SJCRH30 (cell line): ENCODE data around the gene WARS2. TPM values are rescaled to one million over a fixed set of nuclear protein-coding genes. Genes with fewer than 3 reads are reported as not detected.

Source experiments
- DNase-seq, 2 experiments: peaks; one replicate each; pipeline ENCODE4 v3.0.0-alpha.2; 2015 to 2020
- H3K27ac ChIP-seq: fragments of 250-450 bp; sonication (Bioruptor Pico); 2 replicates; pipeline ENCODE4 v1.5.1; 2020; ENCODE audit warnings: mild to moderate bottlenecking, moderate library complexity
- H3K27me3 ChIP-seq: fragments of 250-450 bp; sonication (Bioruptor Pico); 2 replicates; pipeline ENCODE4 v1.5.1; 2020; ENCODE audit warnings: mild to moderate bottlenecking, moderate library complexity
- H3K36me3 ChIP-seq: fragments of 250-450 bp; sonication (Bioruptor Pico); 2 replicates; pipeline ENCODE4 v1.5.1; 2020; ENCODE audit warnings: mild to moderate bottlenecking, moderate library complexity
- H3K4me1 ChIP-seq: fragments of 250-450 bp; sonication (Bioruptor Pico); 2 replicates; pipeline ENCODE4 v1.5.1; 2020; ENCODE audit warnings: mild to moderate bottlenecking, moderate library complexity
- H3K4me3 ChIP-seq: fragments of 250-450 bp; sonication (Bioruptor Pico); 2 replicates; pipeline ENCODE4 v1.5.1; 2020; ENCODE audit warnings: mild to moderate bottlenecking, moderate library complexity
- H3K9me3 ChIP-seq: fragments of 250-450 bp; sonication (Bioruptor Pico); replicated peaks from 2 replicates; pipeline ENCODE4 v1.5.1; 2020; ENCODE audit warnings: mild to moderate bottlenecking, moderate library complexity
- total RNA-seq: library from RNA; depleted of rRNA; stranded (reverse); fragments of >200 nt; shearing (Covaris generic); gene quantifications from 2 replicates; pipeline ENCODE4 v1.2.3, GENCODE V29; 2014

WARS2 gene
- total RNA-seq, 1 experiment from 2014 or later = 24.5 TPM

DNA sequence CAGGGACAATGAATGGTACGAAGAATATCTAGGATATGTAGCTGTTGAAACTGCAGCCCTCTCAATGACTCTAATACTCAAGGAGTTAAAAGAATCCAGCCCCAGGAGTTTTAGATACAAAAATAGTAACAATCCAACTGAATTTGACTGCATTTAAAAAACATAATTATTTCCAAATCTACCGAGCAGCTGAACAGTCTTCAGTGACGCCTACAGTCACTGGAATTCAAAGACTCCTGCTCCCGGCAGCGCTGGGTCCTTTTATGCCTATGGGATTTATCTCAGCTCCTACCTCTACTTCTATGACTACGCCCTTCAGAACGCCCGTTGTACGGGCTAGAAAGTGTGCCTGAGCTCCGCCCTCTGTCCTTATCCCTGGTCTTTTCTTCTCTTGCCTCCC, 55.7 kb downstream of the WARS2 start:
- no peak for DNase-seq
- H3K36me3 ChIP-seq = no peaks in the 10 kb centered on the region
- no peaks in the 10 kb centered on the region for H3K9me3 ChIP-seq
- no peaks in the 10 kb centered on the region for H3K27me3 ChIP-seq
- H3K4me3 ChIP-seq = no peak overlapping the region
- H3K4me1 ChIP-seq = peaks cover 17% of the 10 kb centered on the region
- H3K27ac ChIP-seq = no peak overlapping the region

DNA sequence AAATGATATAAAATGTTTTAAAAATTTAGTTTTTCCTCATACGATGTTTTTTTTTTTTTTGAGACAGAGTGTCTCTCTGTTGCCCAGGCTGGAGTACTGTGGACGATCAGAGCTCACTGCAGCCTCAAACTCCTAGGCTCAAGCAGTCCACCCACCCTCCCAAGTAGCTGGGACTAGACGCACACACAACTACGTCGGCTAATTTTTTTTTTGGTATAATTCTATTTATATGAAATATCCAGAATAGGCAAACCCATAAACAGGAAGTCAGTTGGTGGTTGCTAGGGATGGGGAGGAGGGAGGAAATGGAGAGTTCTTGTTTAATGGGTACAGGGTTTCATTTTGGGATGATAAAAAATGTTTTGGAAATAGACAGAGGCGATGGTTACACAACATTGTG, 56.5 kb downstream of the WARS2 start:
- Histone ChIP-seq H3K4me3 (no peak overlapping the region), H3K36me3 (no peaks in the 10 kb centered on the region), H3K9me3 (0 out of 2 replicates have a peak, but pooled peaks cover 2% of the 10 kb centered on the region), H3K27ac (no peak overlapping the region), H3K4me1 (peaks cover 20% of the 10 kb centered on the region), H3K27me3 (no peaks in the 10 kb centered on the region)
- no peak for DNase-seq

GRCh38 chr1:119083479-119083878, 57.0 kb downstream of the WARS2 start:
- H3K36me3 ChIP-seq = no peaks in the 10 kb centered on the region
- H3K27ac ChIP-seq = no peak overlapping the region
- H3K9me3 ChIP-seq = 0 out of 2 replicates have a peak, but pooled peaks cover 4% of the 10 kb centered on the region
- H3K4me1 ChIP-seq = peaks cover 20% of the 10 kb centered on the region
- no peak for DNase-seq
- no peaks in the 10 kb centered on the region for H3K27me3 ChIP-seq
- no peak overlapping the region for H3K4me3 ChIP-seq

GRCh38 chr1:119081700-119082099, 58.8 kb downstream of the WARS2 start:
- H3K9me3 ChIP-seq = 0 out of 2 replicates have a peak, but pooled peaks cover 4% of the 10 kb centered on the region
- no peaks in the 10 kb centered on the region for H3K36me3 ChIP-seq
- no peak for DNase-seq

GRCh38 chr1:119081267-119081666, 59.2 kb downstream of the WARS2 start:
- Histone ChIP-seq H3K9me3 (0 out of 2 replicates have a peak, but pooled peaks cover 4% of the 10 kb centered on the region), H3K4me3 (no peak overlapping the region), H3K4me1 (peaks cover 20% of the 10 kb centered on the region), H3K27ac (peak overlapping the region; percentile 24), H3K27me3 (no peaks in the 10 kb centered on the region), H3K36me3 (no peaks in the 10 kb centered on the region)
- DNase-seq = peak in 1 of 2 experiments; percentile 34

More at GRCh38 chr1:119081700-119082099, 58.8 kb downstream of the WARS2 start:
- no peak overlapping the region for H3K4me3 ChIP-seq
- H3K27me3 ChIP-seq = no peaks in the 10 kb centered on the region
- H3K27ac ChIP-seq = no peak overlapping the region
- H3K4me1 ChIP-seq = peaks cover 20% of the 10 kb centered on the region

DNA sequence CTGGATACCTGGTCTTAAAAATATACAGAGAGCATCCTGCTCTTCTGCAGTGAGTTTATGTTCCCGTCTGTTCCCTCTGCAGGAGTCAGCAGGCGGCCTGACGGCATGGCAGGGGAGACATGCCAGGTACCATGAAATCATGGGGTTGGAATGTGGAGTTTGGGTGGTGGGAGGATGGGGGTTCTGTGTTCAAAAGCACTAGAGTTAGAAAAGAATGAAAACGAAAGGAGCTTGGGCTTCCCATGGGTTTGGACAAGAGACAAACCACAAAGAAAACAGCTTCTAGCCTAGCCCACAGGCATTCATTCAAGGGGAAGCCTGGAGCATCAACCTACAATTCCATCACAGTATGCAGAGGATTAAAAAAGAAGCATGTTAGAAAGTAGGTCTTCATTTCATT, 59.9 kb downstream of the WARS2 start:
- H3K4me1 ChIP-seq = peaks cover 20% of the 10 kb centered on the region
- H3K27me3 ChIP-seq = no peaks in the 10 kb centered on the region
- H3K9me3 ChIP-seq = 0 out of 2 replicates have a peak, but pooled peaks cover 4% of the 10 kb centered on the region
- 0 out of 2 replicates have a peak, but pooled peaks cover 2% of the 10 kb centered on the region for H3K36me3 ChIP-seq
- peak overlapping the region; percentile 24 for H3K27ac ChIP-seq
- H3K4me3 ChIP-seq = peak overlapping the region; percentile 15; the same call in 1 of the 2 replicates
- peak; percentile 79 to 81 for DNase-seq

DNA sequence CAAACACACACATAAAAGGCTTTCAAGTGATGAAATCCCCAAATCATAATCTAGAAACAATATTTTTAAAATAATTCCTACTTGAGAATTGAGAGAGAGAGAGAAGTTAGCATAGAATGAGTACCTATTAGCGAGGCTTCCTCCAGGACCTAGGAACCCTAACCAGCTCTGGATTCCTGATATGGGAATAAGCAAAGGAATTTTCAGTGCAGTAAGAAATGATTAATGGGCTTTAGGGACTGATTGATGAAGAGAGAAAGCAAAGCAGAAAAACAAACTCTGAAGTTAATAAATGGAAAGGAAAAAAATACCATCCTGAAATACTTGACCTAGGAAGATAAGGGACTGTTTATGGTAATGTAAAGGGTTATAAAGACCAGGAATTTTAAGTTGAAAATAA, 60.6 kb downstream of the WARS2 start:
- Histone ChIP-seq H3K9me3 (0 out of 2 replicates have a peak, but pooled peaks cover 4% of the 10 kb centered on the region), H3K4me1 (peaks cover 20% of the 10 kb centered on the region), H3K27ac (peak overlapping the region; percentile 24), H3K4me3 (no peak overlapping the region), H3K36me3 (0 out of 2 replicates have a peak, but pooled peaks cover 2% of the 10 kb centered on the region), H3K27me3 (no peaks in the 10 kb centered on the region)
- DNase-seq = no peak

GRCh38 chr1:119075614-119076013, 64.8 kb downstream of the WARS2 start:
- peaks cover 11% of the 10 kb centered on the region for H3K4me1 ChIP-seq
- peaks cover 7% of the 10 kb centered on the region; the same call in 1 of the 2 replicates for H3K9me3 ChIP-seq
- H3K36me3 ChIP-seq = peaks cover 5% of the 10 kb centered on the region
- no peaks in the 10 kb centered on the region for H3K27me3 ChIP-seq
- H3K27ac ChIP-seq = no peak overlapping the region
- DNase-seq = no peak
- no peak overlapping the region for H3K4me3 ChIP-seq

DNA sequence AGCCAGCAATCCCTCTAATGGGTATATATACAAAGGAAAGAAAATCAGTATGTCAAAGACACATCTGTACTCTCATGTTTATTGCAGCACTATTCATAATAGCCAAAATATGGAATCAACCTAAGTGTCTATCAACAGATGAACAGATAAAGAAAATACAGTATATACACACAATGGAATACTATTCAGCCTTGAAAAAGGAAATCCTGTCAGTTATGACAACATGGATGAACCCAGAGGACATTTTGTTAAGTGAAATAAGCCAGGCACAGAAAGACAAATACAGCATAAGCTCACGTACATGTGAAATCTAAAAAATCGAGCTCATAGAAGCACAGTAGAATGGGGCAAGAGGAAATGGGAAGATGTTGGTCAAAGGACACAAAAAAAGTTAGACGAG, 69.1 kb downstream of the WARS2 start:
- Histone ChIP-seq H3K27me3 (no peaks in the 10 kb centered on the region), H3K9me3 (peaks cover 3% of the 10 kb centered on the region; the same call in 1 of the 2 replicates), H3K27ac (no peak overlapping the region), H3K4me1 (peaks cover 8% of the 10 kb centered on the region), H3K36me3 (peaks cover 5% of the 10 kb centered on the region), H3K4me3 (no peak overlapping the region)
- no peak for DNase-seq

DNA sequence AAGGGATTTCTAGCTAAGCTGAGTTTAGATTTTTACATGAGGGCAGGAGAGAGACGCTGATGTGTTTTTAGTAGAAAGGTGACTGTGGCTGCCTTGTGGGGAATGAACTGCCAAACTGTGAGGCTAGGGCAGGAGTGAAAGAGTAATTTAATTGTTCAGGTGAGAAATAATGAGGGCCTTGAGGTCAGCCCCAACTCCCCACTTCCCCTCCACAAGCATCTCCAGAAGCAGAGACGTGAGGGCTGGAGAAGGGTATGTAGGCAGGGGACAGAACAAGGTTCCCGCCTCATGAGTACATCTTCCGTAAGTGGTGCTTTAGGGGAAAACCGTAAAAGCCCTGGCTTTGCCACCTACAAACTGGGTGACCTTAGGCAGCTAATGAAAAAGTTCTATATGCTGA, 70.8 kb downstream of the WARS2 start:
- Histone ChIP-seq H3K27me3 (no peaks in the 10 kb centered on the region), H3K4me3 (no peak overlapping the region), H3K27ac (no peak overlapping the region), H3K9me3 (peaks cover 3% of the 10 kb centered on the region; the same call in 1 of the 2 replicates), H3K4me1 (peaks cover 8% of the 10 kb centered on the region), H3K36me3 (peaks cover 2% of the 10 kb centered on the region)
- no peak for DNase-seq

DNA sequence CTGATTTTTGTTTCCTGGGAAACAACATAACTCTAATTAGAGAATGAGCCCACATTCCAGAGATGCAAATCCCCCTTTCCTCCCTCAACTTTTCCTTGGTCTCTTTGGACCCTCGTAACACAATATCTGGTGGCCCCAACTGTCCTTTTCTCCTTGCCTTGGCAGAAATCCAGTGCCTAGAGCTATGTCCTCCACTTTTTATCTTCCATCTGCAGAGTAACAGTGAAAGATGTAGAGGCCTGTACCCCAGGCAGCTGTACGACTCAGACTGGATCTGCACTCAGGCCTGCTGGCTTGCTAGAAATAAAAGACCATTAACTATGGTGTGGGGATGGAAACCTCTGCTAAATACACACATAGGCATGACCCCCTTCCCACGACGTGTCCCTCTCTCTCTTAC, 72.0 kb downstream of the WARS2 start:
- peak; percentile 19 to 55 for DNase-seq
- H3K9me3 ChIP-seq = peaks cover 3% of the 10 kb centered on the region; the same call in 1 of the 2 replicates
- H3K27me3 ChIP-seq = no peaks in the 10 kb centered on the region

DNA sequence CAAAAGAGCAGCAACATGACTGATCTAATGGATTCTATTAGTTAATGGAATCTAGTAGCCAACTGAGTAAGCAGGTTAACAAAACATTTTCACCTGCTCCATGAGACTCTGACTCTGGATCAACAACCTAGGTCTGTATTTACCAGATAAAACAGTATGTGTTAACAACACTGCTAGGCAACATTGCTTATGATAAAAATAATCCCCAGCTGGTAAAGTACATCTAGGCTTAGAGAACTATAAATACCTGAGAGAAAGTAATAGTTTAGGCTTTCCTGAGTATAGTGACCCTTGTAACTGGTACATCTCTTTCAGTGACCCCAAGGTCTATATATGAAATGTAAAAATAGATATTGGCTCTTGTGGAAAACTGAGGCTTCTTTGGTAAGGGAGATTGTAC, 78.8 kb downstream of the WARS2 start:
- no peak overlapping the region for H3K4me3 ChIP-seq
- H3K27me3 ChIP-seq = no peaks in the 10 kb centered on the region
- H3K27ac ChIP-seq = no peak overlapping the region
- no peaks in the 10 kb centered on the region; the same call in 1 of the 2 replicates for H3K36me3 ChIP-seq
- DNase-seq = no peak
- H3K4me1 ChIP-seq = no peaks in the 10 kb centered on the region
- H3K9me3 ChIP-seq = peaks cover 10% of the 10 kb centered on the region; the same call in 1 of the 2 replicates

More for the DNA sequence above, 72.0 kb downstream of the WARS2 start:
- Histone ChIP-seq H3K27ac (no peak overlapping the region), H3K36me3 (peaks cover 2% of the 10 kb centered on the region), H3K4me1 (peaks cover 8% of the 10 kb centered on the region), H3K4me3 (no peak overlapping the region)

- Histone ChIP-seq H3K36me3 (no peaks in the 10 kb centered on the region; the same call in 1 of the 2 replicates), H3K4me3 (no peak overlapping the region), H3K4me1 (no peaks in the 10 kb centered on the region), H3K27ac (no peak overlapping the region), H3K27me3 (no peaks in the 10 kb centered on the region), H3K9me3 (peaks cover 14% of the 10 kb centered on the region; the same call in 1 of the 2 replicates)
- no peak for DNase-seq
Observed at GRCh38 chr1:119055568-119055967, 84.9 kb downstream of the WARS2 start.

DNA sequence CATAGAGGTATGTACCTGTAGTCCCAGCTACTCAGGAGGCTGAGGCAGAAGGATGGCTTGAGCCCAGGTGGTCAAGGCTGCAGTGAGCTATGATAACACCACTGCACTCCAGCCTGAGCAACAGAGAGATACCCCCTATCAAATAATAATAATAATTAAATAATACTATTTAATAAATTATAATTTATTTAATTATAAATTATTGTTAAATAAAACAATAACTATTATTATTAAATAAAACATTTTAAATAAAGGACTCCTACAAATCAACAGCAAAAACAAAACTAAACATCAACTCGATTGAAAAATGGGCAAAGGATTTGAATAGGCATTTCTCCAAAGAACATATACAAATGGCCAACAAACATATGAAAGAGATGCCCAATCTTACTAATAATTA, 86.5 kb downstream of the WARS2 start:
- H3K4me3 ChIP-seq = no peak overlapping the region
- H3K27ac ChIP-seq = no peak overlapping the region
- H3K36me3 ChIP-seq = no peaks in the 10 kb centered on the region
- no peaks in the 10 kb centered on the region for H3K4me1 ChIP-seq
- H3K27me3 ChIP-seq = no peaks in the 10 kb centered on the region
- peaks cover 9% of the 10 kb centered on the region; the same call in 1 of the 2 replicates for H3K9me3 ChIP-seq
- no peak for DNase-seq

GRCh38 chr1:119052267-119052666, 88.2 kb downstream of the WARS2 start:
- H3K4me3 ChIP-seq = no peak overlapping the region
- no peaks in the 10 kb centered on the region for H3K27me3 ChIP-seq
- no peak for DNase-seq
- no peaks in the 10 kb centered on the region for H3K36me3 ChIP-seq
- H3K4me1 ChIP-seq = no peaks in the 10 kb centered on the region
- no peak overlapping the region for H3K27ac ChIP-seq
- H3K9me3 ChIP-seq = 0 out of 2 replicates have a peak, but pooled peaks cover 4% of the 10 kb centered on the region
